CD4-positive, alpha-beta T cell (primary cell): Measurements from ENCODE around the gene RGS16. TPM values are rescaled to one million over a fixed set of nuclear protein-coding genes. Genes with fewer than 3 reads are reported as not detected.

ENCODE experiments used
- ATAC-seq: fragments of 200-7000 bp; cut with Tn5 transposase; one replicate; pipeline ENCODE4 v1.10.0; 2022; ENCODE audit warnings: mild to moderate bottlenecking; ENCODE audit not compliant: poor library complexity
- CTCF ChIA-PET: fragments of 350-600 bp; sonication (Branson Sonifier 250); formaldehyde crosslinking; loops from one replicate; lab custom pipeline; 2021; ENCODE audit warnings: antibody characterized with exemption, inconsistent platforms; lab: Charles Lee
- POLR2A ChIA-PET: fragments of 350-600 bp; sonication (Branson Sonifier 250); formaldehyde crosslinking; loops from one replicate; lab custom pipeline; 2021; ENCODE audit warnings: antibody characterized with exemption, inconsistent platforms; lab: Charles Lee
- DNase-seq, 14 experiments: peaks; one replicate each; pipeline ENCODE4 v3.0.0-alpha.2; 2013 to 2020; ENCODE audit warnings: mixed read lengths in 2 of 14
- H3K27ac ChIP-seq, 2 donors: one replicate each; pipeline versions ENCODE4 v1.5.1 to v1.7.0; 2013; ENCODE audit warnings: low read length in 2 of 2, low read depth in 1 of 2, mild to moderate bottlenecking in 1 of 2
- H3K27me3 ChIP-seq, 2 experiments: 1 replicate in 1 of 2; 2 replicates in 1 of 2; pipeline versions ENCODE4 v1.6.1 to v1.7.0; 2013; ENCODE audit warnings: low read length in 2 of 2, control low read depth in 1 of 2, mild to moderate bottlenecking in 1 of 2, moderate library complexity in 1 of 2; ENCODE audit not compliant: insufficient read depth in 2 of 2, control insufficient read depth in 1 of 2
- H3K36me3 ChIP-seq: one replicate; pipeline ENCODE4 v1.6.1; 2013; ENCODE audit warnings: low read length, control low read depth; ENCODE audit not compliant: insufficient read depth
- H3K4me1 ChIP-seq: one replicate; pipeline ENCODE4 v1.6.1; 2013; ENCODE audit warnings: low read length, control low read depth; ENCODE audit not compliant: insufficient read depth
- H3K4me3 ChIP-seq: one replicate; pipeline ENCODE4 v1.5.1; 2013; ENCODE audit warnings: mild to moderate bottlenecking, low read length, moderate library complexity
- H3K9me3 ChIP-seq, 2 experiments: 1 replicate in 1 of 2; 2 replicates in 1 of 2; pipeline versions ENCODE4 v1.6.1 to v1.7.0; 2013; ENCODE audit warnings: low read length in 2 of 2, mild to moderate bottlenecking in 2 of 2, control low read depth in 1 of 2, moderate library complexity in 1 of 2; ENCODE audit not compliant: control insufficient read depth in 1 of 2, insufficient read depth in 1 of 2
- H3K27ac Mint-ChIP-seq: one replicate; pipeline ENCODE4 v1.8.0; 2020; ENCODE audit warnings: mixed read lengths
- H3K27me3 Mint-ChIP-seq: one replicate; pipeline ENCODE4 v1.8.0; 2021; ENCODE audit warnings: mixed read lengths
- H3K36me3 Mint-ChIP-seq: one replicate; pipeline ENCODE4 v1.8.0; 2021; ENCODE audit warnings: low read depth, mixed read lengths
- H3K4me1 Mint-ChIP-seq: one replicate; pipeline ENCODE4 v1.8.0; 2021; ENCODE audit warnings: low read depth, mixed read lengths
- H3K4me3 Mint-ChIP-seq: one replicate; pipeline ENCODE4 v1.8.0; 2020; ENCODE audit warnings: mild to moderate bottlenecking, mixed read lengths
- H3K9me3 Mint-ChIP-seq: one replicate; pipeline ENCODE4 v1.8.0; 2020; ENCODE audit warnings: mixed read lengths
- CTCF ChIP-seq: fragments of 200-600 bp; IDR thresholded peaks from one replicate; pipeline ENCODE4 v1.8.0; 2022; ENCODE audit warnings: antibody characterized with exemption, mild to moderate bottlenecking
- intact Hi-C, 2 experiments: fragments of 100-400 bp; cut with DNase I in 1 of 2; cut with micrococcal nuclease in 1 of 2; formaldehyde crosslinking; loops; one replicate each; pipeline versions ENCODE4 v1.15.1 to v1.9.0; 2023 to 2025; cut with DNase I, micrococcal nuclease
- total RNA-seq, 174 experiments: library from RNA in 2 of 174; stranded (reverse) in 2 of 174; gene quantifications; one replicate each; pipeline ENCODE4 v1.2.3 and lab custom pipeline; 2021 to 2026

Gene RGS16
- total RNA-seq, 2 experiments from 2014 or later = 16.3 to 16.4 TPM

- Histone ChIP-seq H3K27me3 (no peaks in the 10 kb centered on the region), H3K4me3 (no peak overlapping the region), H3K36me3 (no peaks in the 10 kb centered on the region), H3K4me1 (no peaks in the 10 kb centered on the region), H3K27ac (no peak overlapping the region), H3K9me3 (no peaks in the 10 kb centered on the region)
- H3K27ac Mint-ChIP-seq = no peak overlapping the region
- H3K9me3 Mint-ChIP-seq = no peaks in the 10 kb centered on the region
- DNase-seq (no peak), ATAC-seq (no peak)
- ChIA-PET CTCF (interaction anchor here (1.2 kb wide), 1 partner anchor 140 kb away, joined by 3 read pairs; no protein-coding TSS in a partner anchor), POLR2A (no interaction called here)
- H3K27me3 Mint-ChIP-seq = no peaks in the 10 kb centered on the region
- no peak for TF ChIP-seq CTCF
- no peak overlapping the region for H3K4me3 Mint-ChIP-seq
- no peaks in the 10 kb centered on the region for H3K36me3 Mint-ChIP-seq
- intact Hi-C loops = no loop called here
- no peaks in the 10 kb centered on the region for H3K4me1 Mint-ChIP-seq
These were observed 38.3 kb upstream of the RGS16 start for GRCh38 chr1:182642461-182642860.

- Histone ChIP-seq H3K36me3 (no peaks in the 10 kb centered on the region), H3K27ac (no peak overlapping the region), H3K4me3 (no peak overlapping the region), H3K4me1 (no peaks in the 10 kb centered on the region), H3K9me3 (no peaks in the 10 kb centered on the region), H3K27me3 (no peaks in the 10 kb centered on the region)
- no peak for TF ChIP-seq CTCF
- ATAC-seq = no peak
- intact Hi-C loops = no loop called here
- no peaks in the 10 kb centered on the region for H3K36me3 Mint-ChIP-seq
- CTCF ChIA-PET = no interaction called here
- H3K27ac Mint-ChIP-seq = no peak overlapping the region
- no peaks in the 10 kb centered on the region for H3K9me3 Mint-ChIP-seq
- H3K4me1 Mint-ChIP-seq = no peaks in the 10 kb centered on the region
- no peak for DNase-seq
- no peak overlapping the region for H3K4me3 Mint-ChIP-seq
- POLR2A ChIA-PET = no interaction called here
- H3K27me3 Mint-ChIP-seq = no peaks in the 10 kb centered on the region
These were observed 37.4 kb upstream of the RGS16 start for GRCh38 chr1:182641561-182641960.

- Mint-ChIP-seq H3K9me3 (no peaks in the 10 kb centered on the region), H3K27ac (no peak overlapping the region), H3K27me3 (no peaks in the 10 kb centered on the region), H3K4me3 (no peak overlapping the region), H3K36me3 (no peaks in the 10 kb centered on the region), H3K4me1 (no peaks in the 10 kb centered on the region)
- no peak overlapping the region for H3K4me3 ChIP-seq
- ChIA-PET CTCF (no interaction called here), POLR2A (no interaction called here)
- H3K27ac ChIP-seq = no peak overlapping the region
- ATAC-seq (no peak), DNase-seq (no peak)
- intact Hi-C loops = no loop called here
- H3K9me3 ChIP-seq = no peaks in the 10 kb centered on the region
- no peaks in the 10 kb centered on the region for H3K27me3 ChIP-seq
- TF ChIP-seq CTCF = no peak
- no peaks in the 10 kb centered on the region for H3K4me1 ChIP-seq
- no peaks in the 10 kb centered on the region for H3K36me3 ChIP-seq
These were observed 35.1 kb upstream of the RGS16 start for GRCh38 chr1:182639330-182639729.
